HCT116 (cell line): Measurements from ENCODE around the gene PPM1H. TPM values are rescaled to one million over a fixed set of nuclear protein-coding genes. Genes with fewer than 3 reads are reported as not detected.

Experiments used
- ATAC-seq: fragments of 200-7000 bp; cut with Tn5 transposase; 2 replicates; pipeline ENCODE4 v1.9.1; 2020; ENCODE audit warnings: mild to moderate bottlenecking, moderate library complexity
- BruUV-seq: library from RNA; stranded (reverse); fragments of 400-500 nt; replicated peaks from 2 replicates; lab custom pipeline; 2021; lab: Mats Ljungman, UMichigan
- CTCF ChIA-PET: fragments of 300-600 bp; sonication (Branson Sonifier 250); formaldehyde crosslinking; loops from one replicate; lab custom pipeline; 2021; ENCODE audit warnings: antibody characterized with exemption; lab: Charles Lee
- POLR2A ChIA-PET: fragments of 300-600, 350-600 bp; sonication (Branson Sonifier 250); formaldehyde crosslinking; loops from one replicate; lab custom pipeline; 2021; ENCODE audit warnings: antibody characterized with exemption; lab: Charles Lee
- RAD21 ChIA-PET, 2 experiments: fragments of 300-600 bp; sonication (Branson Sonifier 250); formaldehyde crosslinking; loops; one replicate each; lab custom pipeline; 2023; ENCODE audit warnings: low total read pairs in 2 of 2; ENCODE audit not compliant: uncharacterized antibody in 2 of 2, unreplicated experiment in 2 of 2, low non-redundant PET in 1 of 2; lab: Charles Lee
- DNase-seq: peaks from one replicate; pipeline ENCODE4 v3.0.0-alpha.2; 2010; ENCODE audit warnings: low read depth, low spot score
- H2AFZ ChIP-seq: fragments of 200-600 bp; shearing (Covaris generic), sonication (generic); 2 replicates; pipeline ENCODE4 v1.6.1; 2017; ENCODE audit warnings: low read depth, mixed run types, mixed read lengths, antibody characterized with exemption, low read length; ENCODE audit not compliant: poor library complexity, severe bottlenecking
- H3K27ac ChIP-seq: 2 replicates; pipeline ENCODE4 v1.5.1; 2012; ENCODE audit warnings: low read depth, low read length
- H3K27me3 ChIP-seq: fragments of 200-600 bp; sonication (generic); 2 replicates; pipeline ENCODE4 v1.6.1; 2016; ENCODE audit warnings: mixed run types, low read length, mixed read lengths; ENCODE audit not compliant: insufficient read depth
- H3K36me3 ChIP-seq, 2 experiments: fragments of 200-500 bp in 1 of 2; fragments of 200-600 bp in 1 of 2; sonication (Bioruptor generic) in 1 of 2; sonication (generic) in 1 of 2; 2 replicates each; pipeline versions ENCODE4 v1.5.1 to v1.6.1; 2014 to 2016; ENCODE audit warnings: low read length in 2 of 2, inconsistent platforms in 1 of 2, mixed read lengths in 1 of 2, mixed run types in 1 of 2; ENCODE audit not compliant: insufficient read depth in 2 of 2, control insufficient read depth in 1 of 2
- H3K4me1 ChIP-seq, 2 experiments: fragments of 200-600 bp in 1 of 2; sonication (generic) in 1 of 2; 2 replicates each; pipeline versions ENCODE4 v1.5.1 to v1.6.1; 2012 to 2017; ENCODE audit warnings: low read length in 2 of 2, inconsistent platforms in 1 of 2, mild to moderate bottlenecking in 1 of 2, mixed read lengths in 1 of 2, mixed run types in 1 of 2, moderate library complexity in 1 of 2; ENCODE audit not compliant: insufficient read depth in 2 of 2, control insufficient read depth in 1 of 2
- H3K4me2 ChIP-seq: fragments of 200-600 bp; sonication (generic); 2 replicates; pipeline ENCODE4 v1.6.1; 2017; ENCODE audit warnings: mixed run types, low read length, mixed read lengths
- H3K4me3 ChIP-seq, 2 experiments: fragments of 200-600 bp in 1 of 2; sonication (generic) in 1 of 2; replicated peaks in 1 of 2; 2 replicates each; pipeline ENCODE4 v1.5.1; 2011 to 2016; ENCODE audit warnings: low read length in 2 of 2, control low read depth in 1 of 2, low read depth in 1 of 2, mild to moderate bottlenecking in 1 of 2, mixed read lengths in 1 of 2, mixed run types in 1 of 2
- H3K79me2 ChIP-seq: fragments of 200-600 bp; sonication (generic); 2 replicates; pipeline ENCODE4 v1.6.1; 2017; ENCODE audit warnings: mild to moderate bottlenecking, mixed run types, low read length, moderate library complexity, mixed read lengths; ENCODE audit not compliant: insufficient read depth
- H3K9ac ChIP-seq: fragments of 200-600 bp; sonication (generic); 2 replicates; pipeline ENCODE4 v1.6.1; 2016; ENCODE audit warnings: low read length, mixed read lengths
- H3K9me2 ChIP-seq: fragments of 200-600 bp; sonication (generic), shearing (Covaris generic); 2 replicates; pipeline ENCODE4 v1.6.1; 2017; ENCODE audit warnings: mixed run types, mild to moderate bottlenecking, moderate library complexity; ENCODE audit not compliant: insufficient read depth
- H3K9me3 ChIP-seq, 2 experiments: fragments of 200-500 bp in 1 of 2; fragments of 200-600 bp in 1 of 2; sonication (Bioruptor generic) in 1 of 2; sonication (generic) in 1 of 2; 2 replicates each; pipeline ENCODE4 v1.6.1; 2014 to 2017; ENCODE audit warnings: low read length in 2 of 2, mixed read lengths in 2 of 2, inconsistent platforms in 1 of 2, low read depth in 1 of 2, mild to moderate bottlenecking in 1 of 2, mixed run types in 1 of 2, moderate library complexity in 1 of 2; ENCODE audit not compliant: control insufficient read depth in 1 of 2, insufficient read depth in 1 of 2
- H4K20me1 ChIP-seq: fragments of 200-600 bp; sonication (generic), shearing (Covaris generic); 2 replicates; pipeline ENCODE4 v1.6.1; 2017; ENCODE audit warnings: mixed run types, mild to moderate bottlenecking, moderate library complexity; ENCODE audit not compliant: insufficient read depth
- EZH2 ChIP-seq: fragments of 200-600 bp; sonication (generic); IDR thresholded peaks from 2 replicates; pipeline ENCODE4 v1.6.1; 2017; ENCODE audit warnings: antibody characterized with exemption, mixed run types
- FOSL1 ChIP-seq: IDR thresholded peaks from 2 replicates; pipeline ENCODE4 v1.6.1; 2012; ENCODE audit warnings: low read depth
- MAX ChIP-seq: IDR thresholded peaks from 2 replicates; pipeline ENCODE4 v1.6.1; 2012
- POLR2AphosphoS5 ChIP-seq: IDR thresholded peaks from 2 replicates; pipeline ENCODE4 v1.6.1; 2011; ENCODE audit warnings: mild to moderate bottlenecking, low read depth, low read length, moderate library complexity
- ZBTB33 ChIP-seq: IDR thresholded peaks from 2 replicates; pipeline ENCODE4 v1.6.1; 2011; ENCODE audit warnings: mild to moderate bottlenecking, low read length, moderate library complexity; ENCODE audit not compliant: insufficient replicate concordance; ENCODE audit errors: extremely low read depth
- intact Hi-C: fragments of 100-400 bp; cut with micrococcal nuclease; formaldehyde crosslinking; loops from 2 replicates; pipeline ENCODE4 v1.10.0; 2022
- total RNA-seq: library from RNA; stranded (reverse); gene quantifications from one replicate; pipeline ENCODE4 v1.2.1, GENCODE V29; 2021; ENCODE audit not compliant: unreplicated experiment
- TF ChIP-seq, protein P1 (sequence below), 3 experiments: fragments of 200-600 bp in 1 of 3; sonication (generic) in 1 of 3; IDR thresholded peaks in 2 of 3; conservative IDR thresholded peaks in 1 of 3; 2 replicates each; pipeline ENCODE4 v1.5.1; 2012 to 2017; ENCODE audit warnings: low read depth in 2 of 3, low read length in 2 of 3, antibody characterized with exemption in 1 of 3, borderline replicate concordance in 1 of 3, control low read depth in 1 of 3, mild to moderate bottlenecking in 1 of 3, mixed read lengths in 1 of 3, mixed run types in 1 of 3, moderate library complexity in 1 of 3; ENCODE audit not compliant: insufficient read depth in 1 of 3

The PPM1H gene
- total RNA-seq, 1 experiment from 2014 or later: 8.0 TPM

DNA sequence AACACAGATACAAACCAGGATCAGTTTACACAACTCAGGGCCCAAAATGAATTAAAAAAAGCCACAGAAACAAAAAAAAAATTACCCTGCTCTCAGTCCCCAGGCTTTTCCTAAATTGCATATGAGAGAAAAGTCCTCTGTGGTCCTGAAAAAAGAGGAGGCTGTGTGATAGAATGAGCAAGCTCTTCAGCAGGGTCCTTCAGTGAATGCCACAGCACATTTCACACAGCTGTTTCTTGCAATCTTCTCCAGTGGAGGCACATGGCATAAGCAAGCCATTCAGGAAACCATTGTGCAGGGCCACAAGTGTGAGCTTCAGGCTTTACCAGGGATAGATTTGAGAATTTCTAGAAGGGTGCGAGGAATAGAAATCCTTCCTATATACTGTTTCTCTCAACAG, 168.5 kb downstream of the PPM1H start:
- TF ChIP-seq POLR2AphosphoS5 (no peak), MAX (no peak), ZBTB33 (no peak), FOSL1 (no peak), EZH2 (no peak)
- TF ChIP-seq, protein P1, sequence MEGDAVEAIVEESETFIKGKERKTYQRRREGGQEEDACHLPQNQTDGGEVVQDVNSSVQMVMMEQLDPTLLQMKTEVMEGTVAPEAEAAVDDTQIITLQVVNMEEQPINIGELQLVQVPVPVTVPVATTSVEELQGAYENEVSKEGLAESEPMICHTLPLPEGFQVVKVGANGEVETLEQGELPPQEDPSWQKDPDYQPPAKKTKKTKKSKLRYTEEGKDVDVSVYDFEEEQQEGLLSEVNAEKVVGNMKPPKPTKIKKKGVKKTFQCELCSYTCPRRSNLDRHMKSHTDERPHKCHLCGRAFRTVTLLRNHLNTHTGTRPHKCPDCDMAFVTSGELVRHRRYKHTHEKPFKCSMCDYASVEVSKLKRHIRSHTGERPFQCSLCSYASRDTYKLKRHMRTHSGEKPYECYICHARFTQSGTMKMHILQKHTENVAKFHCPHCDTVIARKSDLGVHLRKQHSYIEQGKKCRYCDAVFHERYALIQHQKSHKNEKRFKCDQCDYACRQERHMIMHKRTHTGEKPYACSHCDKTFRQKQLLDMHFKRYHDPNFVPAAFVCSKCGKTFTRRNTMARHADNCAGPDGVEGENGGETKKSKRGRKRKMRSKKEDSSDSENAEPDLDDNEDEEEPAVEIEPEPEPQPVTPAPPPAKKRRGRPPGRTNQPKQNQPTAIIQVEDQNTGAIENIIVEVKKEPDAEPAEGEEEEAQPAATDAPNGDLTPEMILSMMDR (IDR thresholded peaks at IDR 0.05 in 2 of 3, conservative IDR thresholded peaks at IDR 0.05 in 1 of 3; ENCODE audit: borderline replicate concordance in 1 of 3, insufficient read depth in 1 of 3, low read depth in 2 of 3, low read length in 2 of 3): no peak
- Histone ChIP-seq H3K79me2 (no peaks in the 10 kb centered on the region), H3K4me1 (peaks cover 0 to 15% of the 10 kb centered on the region in 2 experiments; a peak in 2 of 4 replicates), H4K20me1 (no peaks in the 10 kb centered on the region), H3K4me2 (no peak overlapping the region), H3K27ac (no peak overlapping the region), H3K9me2 (no peaks in the 10 kb centered on the region), H3K9me3 (no peaks in the 10 kb centered on the region), H3K36me3 (no peaks in the 10 kb centered on the region), H2AFZ (no peak overlapping the region), H3K27me3 (no peaks in the 10 kb centered on the region), H3K4me3 (no peak overlapping the region), H3K9ac (no peak overlapping the region)
- no TSS peak for BruUV-seq
- ATAC-seq (no peak), DNase-seq (no peak)
- ChIA-PET CTCF (no interaction called here), RAD21 (no interaction called here), POLR2A (no interaction called here)
- intact Hi-C loops: no loop called here
